ENCODE data around the gene BID.

- TF ChIP-seq EP300 (conservative IDR thresholded peaks at IDR 0.05; ENCODE audit: poor library complexity, severe bottlenecking) (no peak), EZH2 (IDR thresholded peaks at IDR 0.05; ENCODE audit: borderline replicate concordance, insufficient read depth, low read length, poor library complexity, severe bottlenecking) (no peak), MXI1 (conservative IDR thresholded peaks at IDR 0.05; ENCODE audit: poor library complexity, severe bottlenecking) (no peak), CTCF (IDR thresholded peaks at IDR 0.05; ENCODE audit: poor library complexity, severe bottlenecking) (no peak)
These were observed 22.4 kb upstream of the BID start for GRCh38 chr22:17796695-17797094.

All from neural cell (in vitro differentiated cells).